K562 (cell line): ENCODE data around the gene UBN1. TPM values are rescaled to one million over a fixed set of nuclear protein-coding genes. Genes with fewer than 3 reads are reported as not detected.

Experiments used
- ATAC-seq: fragments of 200-7000 bp; cut with Tn5 transposase; 3 replicates; pipeline ENCODE4 v1.9.1; 2020; ENCODE audit warnings: moderate library complexity
- BruUV-seq: library from RNA; stranded (reverse); fragments of 400-500 nt; replicated peaks from 2 replicates; lab custom pipeline; 2021; lab: Mats Ljungman, UMichigan
- CTCF ChIA-PET: fragments of 300-600 bp; formaldehyde crosslinking; extraction: SDS; loops from one replicate; lab custom pipeline; 2021; ENCODE audit warnings: low intra/inter-chr PET ratio; lab: Yijun Ruan, JAX
- POLR2A ChIA-PET: fragments of 300-600, 350-650 bp; sonication (Branson Sonifier 250); formaldehyde crosslinking; extraction: SDS; loops from one replicate; lab custom pipeline; 2021; ENCODE audit warnings: antibody characterized with exemption, inconsistent platforms; lab: Yijun Ruan, JAX
- DNase-seq, 4 experiments: peaks; one replicate each; pipeline versions ENCODE4 v3.0.0 to v3.0.0-alpha.2; 2011 to 2018; ENCODE audit warnings: low spot score in 3 of 4, mixed read lengths in 3 of 4; ENCODE audit errors: extremely low read depth in 1 of 4
- FAIRE-seq: peaks from 2 replicates; lab custom pipeline; 2011; peaks lifted over from hg19 to GRCh38; lab: Jason Lieb, UNC
- H2AFZ ChIP-seq: 2 replicates; pipeline ENCODE4 v1.6.0; 2011; ENCODE audit warnings: low read depth, low read length, control low read depth, inconsistent platforms
- H3K27ac ChIP-seq: fragments of 200-600 bp; 3 replicates; pipeline ENCODE4 v1.8.0; 2011; ENCODE audit warnings: low read depth, mild to moderate bottlenecking, control low read depth, inconsistent platforms, low read length, moderate library complexity, mixed read lengths; ENCODE audit errors: extremely low read depth
- H3K27me3 ChIP-seq, 2 experiments: fragments of 300-600 bp in 1 of 2; 2 replicates in 1 of 2; 3 replicates in 1 of 2; pipeline versions ENCODE4 v1.6.0 to v1.8.0; 2011; ENCODE audit warnings: inconsistent platforms in 2 of 2, low read length in 2 of 2, mild to moderate bottlenecking in 1 of 2, mixed read lengths in 1 of 2, moderate library complexity in 1 of 2; ENCODE audit not compliant: control insufficient read depth in 2 of 2, insufficient read depth in 2 of 2
- H3K36me3 ChIP-seq: fragments of 300-600 bp; 3 replicates; pipeline ENCODE4 v1.8.0; 2011; ENCODE audit warnings: mild to moderate bottlenecking, low read length, inconsistent platforms; ENCODE audit not compliant: control insufficient read depth, insufficient read depth
- H3K4me1 ChIP-seq, 2 experiments: fragments of 200-600 bp in 1 of 2; replicated peaks in 1 of 2; 2 replicates in 1 of 2; 3 replicates in 1 of 2; pipeline versions ENCODE4 v1.5.1 to v1.8.0; 2011; ENCODE audit warnings: inconsistent platforms in 2 of 2, low read length in 2 of 2, mild to moderate bottlenecking in 1 of 2, mixed read lengths in 1 of 2, moderate library complexity in 1 of 2; ENCODE audit not compliant: control insufficient read depth in 2 of 2, insufficient read depth in 2 of 2
- H3K4me2 ChIP-seq: 2 replicates; pipeline ENCODE4 v1.6.1; 2011; ENCODE audit warnings: low read length, control low read depth, inconsistent platforms, mixed read lengths; ENCODE audit not compliant: insufficient read depth
- H3K4me3 ChIP-seq: fragments of 200-600 bp; sonication (generic), shearing (Covaris generic); 2 replicates; pipeline ENCODE4 v1.5.1; 2016; ENCODE audit warnings: control low read depth, inconsistent platforms
- H3K79me2 ChIP-seq: fragments of 200-600 bp; 3 replicates; pipeline ENCODE4 v1.8.0; 2011; ENCODE audit warnings: low read length, inconsistent platforms; ENCODE audit not compliant: control insufficient read depth, insufficient read depth
- H3K9ac ChIP-seq, 2 experiments: 2 replicates each; pipeline versions ENCODE4 v1.6.0 to v1.6.1; 2011; ENCODE audit warnings: low read depth in 2 of 2, low read length in 2 of 2, control low read depth in 1 of 2, inconsistent platforms in 1 of 2, mild to moderate bottlenecking in 1 of 2, mixed read lengths in 1 of 2; ENCODE audit not compliant: insufficient read depth in 1 of 2
- H3K9me1 ChIP-seq: one replicate; pipeline ENCODE4 v1.6.0; 2011; ENCODE audit warnings: inconsistent platforms, mild to moderate bottlenecking, low read length, moderate library complexity; ENCODE audit not compliant: control insufficient read depth, insufficient read depth
- H3K9me3 ChIP-seq: replicated peaks from 2 replicates; pipeline ENCODE4 v1.5.1; 2011; ENCODE audit warnings: low read depth, low read length, inconsistent platforms; ENCODE audit not compliant: control insufficient read depth, insufficient read depth
- H4K20me1 ChIP-seq: replicated peaks from 2 replicates; pipeline ENCODE4 v1.6.1; 2011; ENCODE audit warnings: low read length, inconsistent platforms, mixed read lengths; ENCODE audit not compliant: control insufficient read depth, insufficient read depth
- CEBPG ChIP-seq, 3 experiments: fragments of 200-800 bp in 1 of 3; sonication (Bioruptor generic) in 1 of 3; sonication (generic) in 1 of 3; formaldehyde crosslinking in 1 of 3; IDR thresholded peaks in 2 of 3; conservative IDR thresholded peaks in 1 of 3; 2 replicates each; pipeline versions ENCODE4 v1.6.1 to v1.8.0; 2016 to 2022; ENCODE audit warnings: missing compliant biosample characterization in 2 of 3, missing genetic modification characterization in 2 of 3, mild to moderate bottlenecking in 1 of 3, missing genetic modification reagents in 1 of 3
- HDAC3 ChIP-seq: fragments of 450-650 bp; IDR thresholded peaks from 2 replicates; pipeline ENCODE4 v1.6.1; 2018; ENCODE audit warnings: borderline replicate concordance, mild to moderate bottlenecking, moderate library complexity; ENCODE audit not compliant: partially characterized antibody
- HOXB6 ChIP-seq: fragments of 250-450 bp; sonication (Bioruptor Pico); IDR thresholded peaks from 2 replicates; pipeline ENCODE4 v1.5.1; 2022; ENCODE audit warnings: mild to moderate bottlenecking, borderline replicate concordance
- MEF2D ChIP-seq: conservative IDR thresholded peaks from 2 replicates; pipeline ENCODE4 v1.6.1; 2016; ENCODE audit warnings: low read depth, missing genetic modification characterization, missing compliant biosample characterization
- OTX1 ChIP-seq: fragments of 450-650 bp; formaldehyde crosslinking; IDR thresholded peaks from 2 replicates; pipeline ENCODE4 v1.4.0; 2022; ENCODE audit warnings: mild to moderate bottlenecking
- PURB ChIP-seq: sonication (generic); formaldehyde crosslinking; IDR thresholded peaks from 2 replicates; pipeline ENCODE4 v1.9.0; 2021; ENCODE audit warnings: low read depth, mild to moderate bottlenecking, missing genetic modification reagents
- SOX6 ChIP-seq: fragments of 450-650 bp; IDR thresholded peaks from 2 replicates; pipeline ENCODE4 v1.6.1; 2014; ENCODE audit warnings: mild to moderate bottlenecking
- ZNF707 ChIP-seq: fragments of 250-450 bp; sonication (Bioruptor Pico); conservative IDR thresholded peaks from 2 replicates; pipeline ENCODE4 v1.8.0; 2022; ENCODE audit warnings: inconsistent platforms, mild to moderate bottlenecking, moderate library complexity
- WGBS: fragments of 100-300 bp; shearing (Covaris generic); methylation state at CpG from one replicate; pipeline ENCODE4 v1.1.6; 2016; ENCODE audit warnings: low coverage, mixed read lengths; ENCODE audit not compliant: insufficient coverage; ENCODE audit errors: missing lambda C conversion rate; 5-methylcytosine and 5-hydroxymethylcytosine counted together
- in situ Hi-C: fragments of 300-500 bp; cut with MboI; formaldehyde crosslinking; loops from 4 replicates; pipeline ENCODE4 v1.15.0; 2018; ENCODE audit warnings: inconsistent platforms, mixed read lengths
- intact Hi-C: fragments of 100-400 bp; cut with micrococcal nuclease; formaldehyde crosslinking; loops from 2 replicates; pipeline ENCODE4 v1.14.2; 2022
- polyA plus RNA-seq, 8 experiments: library from polyadenylated mRNA; depleted of rRNA in 4 of 8; stranded (reverse) in 5 of 8; unstranded in 3 of 8; fragments of >200 nt; fragmentation: Nextera tagmentation in 2 of 8; fragmentation: Illumina TruSeq in 1 of 8; extraction: Ambion mirVana in 2 of 8; extraction: Trizol in 1 of 8; gene quantifications; 2 replicates each; pipeline versions ENCODE4 v1.2.1 to v1.2.3, GENCODE V29; 2011 to 2014; ENCODE audit warnings: inconsistent platforms in 1 of 8, missing spikeins in 1 of 8
- total RNA-seq, 7 experiments: library from RNA; depleted of rRNA in 6 of 7; stranded (reverse); fragments of >200 nt in 6 of 7; fragmentation: Illumina TruSeq in 2 of 7; extraction: Trizol in 2 of 7; gene quantifications; 2 replicates each; pipeline versions ENCODE4 v1.2.1 to v1.2.3, GENCODE V29; 2011 to 2021; ENCODE audit warnings: low replicate concordance in 1 of 7
- TF ChIP-seq, protein P1 (sequence below): sonication (generic); formaldehyde crosslinking; IDR thresholded peaks from 2 replicates; pipeline ENCODE4 v1.8.0; 2022; ENCODE audit warnings: missing genetic modification reagents, mild to moderate bottlenecking, borderline replicate concordance
- TF ChIP-seq, protein P2 (sequence below): fragments of 450-650 bp; formaldehyde crosslinking; IDR thresholded peaks from 2 replicates; pipeline ENCODE4 v1.4.0; 2022; ENCODE audit warnings: missing genetic modification characterization
- TF ChIP-seq, protein P3 (sequence below): fragments of 450-650 bp; IDR thresholded peaks from 2 replicates; pipeline ENCODE4 v1.6.1; 2014; ENCODE audit warnings: low read depth, mild to moderate bottlenecking, moderate library complexity, borderline replicate concordance
- TF ChIP-seq, protein P4 (sequence below): fragments of 450-650 bp; formaldehyde crosslinking; IDR thresholded peaks from 2 replicates; pipeline ENCODE4 v1.4.0; 2022; ENCODE audit warnings: mild to moderate bottlenecking, moderate library complexity
- TF ChIP-seq, protein P5 (sequence below): IDR thresholded peaks from 2 replicates; pipeline ENCODE4 v1.6.1; 2011; ENCODE audit not compliant: insufficient read length; ENCODE audit errors: extremely low read depth

The UBN1 gene
- total and polyA plus RNA-seq, 9 of the 15 experiments (the other 6 are each of a cell fraction or from before 2014, with no cell fraction given), result 1.5 to 45.7 (median 20.6) TPM

DNA sequence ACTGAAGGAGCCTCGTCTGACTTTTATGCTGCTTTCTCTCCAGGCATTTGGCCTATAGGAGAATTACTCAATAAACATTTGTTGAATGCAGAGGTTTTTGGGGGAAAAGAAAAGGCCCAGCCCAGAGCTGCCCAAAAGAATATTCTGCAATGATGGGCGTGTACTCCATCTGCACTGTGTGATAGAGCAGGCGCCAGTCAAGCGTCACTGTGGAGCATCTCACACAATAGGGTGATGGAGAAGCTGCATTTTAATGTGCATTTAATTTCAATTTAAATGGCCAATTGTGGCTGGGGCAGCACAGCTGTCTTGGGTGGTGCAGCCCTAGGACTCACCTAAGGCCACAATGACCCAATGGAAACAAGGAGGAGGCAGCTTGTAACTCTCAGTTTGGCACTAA, 20.8 kb upstream of the UBN1 start (continued):
- TF ChIP-seq, protein P1, sequence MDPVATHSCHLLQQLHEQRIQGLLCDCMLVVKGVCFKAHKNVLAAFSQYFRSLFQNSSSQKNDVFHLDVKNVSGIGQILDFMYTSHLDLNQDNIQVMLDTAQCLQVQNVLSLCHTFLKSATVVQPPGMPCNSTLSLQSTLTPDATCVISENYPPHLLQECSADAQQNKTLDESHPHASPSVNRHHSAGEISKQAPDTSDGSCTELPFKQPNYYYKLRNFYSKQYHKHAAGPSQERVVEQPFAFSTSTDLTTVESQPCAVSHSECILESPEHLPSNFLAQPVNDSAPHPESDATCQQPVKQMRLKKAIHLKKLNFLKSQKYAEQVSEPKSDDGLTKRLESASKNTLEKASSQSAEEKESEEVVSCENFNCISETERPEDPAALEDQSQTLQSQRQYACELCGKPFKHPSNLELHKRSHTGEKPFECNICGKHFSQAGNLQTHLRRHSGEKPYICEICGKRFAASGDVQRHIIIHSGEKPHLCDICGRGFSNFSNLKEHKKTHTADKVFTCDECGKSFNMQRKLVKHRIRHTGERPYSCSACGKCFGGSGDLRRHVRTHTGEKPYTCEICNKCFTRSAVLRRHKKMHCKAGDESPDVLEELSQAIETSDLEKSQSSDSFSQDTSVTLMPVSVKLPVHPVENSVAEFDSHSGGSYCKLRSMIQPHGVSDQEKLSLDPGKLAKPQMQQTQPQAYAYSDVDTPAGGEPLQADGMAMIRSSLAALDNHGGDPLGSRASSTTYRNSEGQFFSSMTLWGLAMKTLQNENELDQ (CRISPR knock-in tag), result no peak

DNA sequence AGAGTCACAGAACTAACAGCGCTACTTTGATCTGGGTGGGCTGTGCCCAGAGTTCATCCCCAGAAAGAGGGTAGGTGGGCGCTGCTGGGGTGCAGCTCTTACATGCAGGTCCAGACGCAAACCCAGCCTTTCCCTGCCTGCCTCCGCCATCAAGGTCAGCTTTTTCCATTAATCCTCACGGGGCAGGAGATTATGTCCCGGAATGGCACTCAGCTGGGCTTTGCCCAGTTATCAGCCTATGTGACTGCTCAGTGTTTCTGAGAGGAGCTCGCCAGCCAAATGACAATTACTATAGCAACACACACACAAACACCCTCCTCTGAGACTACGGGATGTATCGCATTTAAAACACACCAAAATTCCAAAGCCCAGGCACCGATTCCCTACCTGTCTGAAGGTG, 20.3 kb upstream of the UBN1 start:
- H3K9me1 ChIP-seq, result no peaks in the 10 kb centered on the region
- no peak overlapping the region for H2AFZ ChIP-seq
- ATAC-seq (no peak), FAIRE-seq (no peak), DNase-seq (no peak)
- no peaks in the 10 kb centered on the region for H3K79me2 ChIP-seq
- ChIA-PET CTCF (no interaction called here), POLR2A (interaction anchor here (1.0 to 1.1 kb wide), 2 partner anchors 9 to 15 kb away, joined by 3 read pairs; no protein-coding TSS in a partner anchor)
- no peak overlapping the region for H3K4me3 ChIP-seq
- no peaks in the 10 kb centered on the region for H3K27me3 ChIP-seq
- H3K27ac ChIP-seq, result no peak overlapping the region
- BruUV-seq, result no TSS peak
- 98% methylated on average over 10 of the region's 10 CpGs for WGBS
- no peak overlapping the region for H3K9ac ChIP-seq
- in situ Hi-C loops (no loop called here), intact Hi-C loops (no loop called here)
- H3K36me3 ChIP-seq, result peaks cover 89% of the 10 kb centered on the region
- H4K20me1 ChIP-seq, result no peaks in the 10 kb centered on the region
- H3K4me1 ChIP-seq, result no peaks in the 10 kb centered on the region
- H3K4me2 ChIP-seq, result no peak overlapping the region
- H3K9me3 ChIP-seq, result no peaks in the 10 kb centered on the region
- no peak for TF ChIP-seq CEBPG (CRISPR knock-in tag; IDR thresholded peaks at IDR 0.05)
- no peak for TF ChIP-seq CEBPG (tag; conservative IDR thresholded peaks at IDR 0.05 in 1 of 2, IDR thresholded peaks at IDR 0.05 in 1 of 2)
- TF ChIP-seq, protein P2, sequence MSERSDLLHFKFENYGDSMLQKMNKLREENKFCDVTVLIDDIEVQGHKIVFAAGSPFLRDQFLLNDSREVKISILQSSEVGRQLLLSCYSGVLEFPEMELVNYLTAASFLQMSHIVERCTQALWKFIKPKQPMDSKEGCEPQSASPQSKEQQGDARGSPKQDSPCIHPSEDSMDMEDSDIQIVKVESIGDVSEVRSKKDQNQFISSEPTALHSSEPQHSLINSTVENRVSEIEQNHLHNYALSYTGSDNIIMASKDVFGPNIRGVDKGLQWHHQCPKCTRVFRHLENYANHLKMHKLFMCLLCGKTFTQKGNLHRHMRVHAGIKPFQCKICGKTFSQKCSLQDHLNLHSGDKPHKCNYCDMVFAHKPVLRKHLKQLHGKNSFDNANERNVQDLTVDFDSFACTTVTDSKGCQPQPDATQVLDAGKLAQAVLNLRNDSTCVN (CRISPR knock-in tag), result no peak
- no peak for TF ChIP-seq PURB
- no peak for TF ChIP-seq SOX6
- TF ChIP-seq HOXB6 (CRISPR knock-in tag), result no peak
- no peak for TF ChIP-seq HDAC3
- no peak for TF ChIP-seq ZNF707 (CRISPR knock-in tag)
- TF ChIP-seq, protein P3, sequence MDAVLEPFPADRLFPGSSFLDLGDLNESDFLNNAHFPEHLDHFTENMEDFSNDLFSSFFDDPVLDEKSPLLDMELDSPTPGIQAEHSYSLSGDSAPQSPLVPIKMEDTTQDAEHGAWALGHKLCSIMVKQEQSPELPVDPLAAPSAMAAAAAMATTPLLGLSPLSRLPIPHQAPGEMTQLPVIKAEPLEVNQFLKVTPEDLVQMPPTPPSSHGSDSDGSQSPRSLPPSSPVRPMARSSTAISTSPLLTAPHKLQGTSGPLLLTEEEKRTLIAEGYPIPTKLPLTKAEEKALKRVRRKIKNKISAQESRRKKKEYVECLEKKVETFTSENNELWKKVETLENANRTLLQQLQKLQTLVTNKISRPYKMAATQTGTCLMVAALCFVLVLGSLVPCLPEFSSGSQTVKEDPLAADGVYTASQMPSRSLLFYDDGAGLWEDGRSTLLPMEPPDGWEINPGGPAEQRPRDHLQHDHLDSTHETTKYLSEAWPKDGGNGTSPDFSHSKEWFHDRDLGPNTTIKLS, result no peak
- TF ChIP-seq MEF2D (tag), result no peak
- TF ChIP-seq, protein P4, sequence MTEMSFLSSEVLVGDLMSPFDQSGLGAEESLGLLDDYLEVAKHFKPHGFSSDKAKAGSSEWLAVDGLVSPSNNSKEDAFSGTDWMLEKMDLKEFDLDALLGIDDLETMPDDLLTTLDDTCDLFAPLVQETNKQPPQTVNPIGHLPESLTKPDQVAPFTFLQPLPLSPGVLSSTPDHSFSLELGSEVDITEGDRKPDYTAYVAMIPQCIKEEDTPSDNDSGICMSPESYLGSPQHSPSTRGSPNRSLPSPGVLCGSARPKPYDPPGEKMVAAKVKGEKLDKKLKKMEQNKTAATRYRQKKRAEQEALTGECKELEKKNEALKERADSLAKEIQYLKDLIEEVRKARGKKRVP (CRISPR knock-in tag), result no peak
- TF ChIP-seq OTX1, result no peak
- TF ChIP-seq, protein P5, sequence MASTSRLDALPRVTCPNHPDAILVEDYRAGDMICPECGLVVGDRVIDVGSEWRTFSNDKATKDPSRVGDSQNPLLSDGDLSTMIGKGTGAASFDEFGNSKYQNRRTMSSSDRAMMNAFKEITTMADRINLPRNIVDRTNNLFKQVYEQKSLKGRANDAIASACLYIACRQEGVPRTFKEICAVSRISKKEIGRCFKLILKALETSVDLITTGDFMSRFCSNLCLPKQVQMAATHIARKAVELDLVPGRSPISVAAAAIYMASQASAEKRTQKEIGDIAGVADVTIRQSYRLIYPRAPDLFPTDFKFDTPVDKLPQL, result no peak
